Hematopoietic multipotent progenitor cell treated with erythropoietin and hydrocortisone succinate and interleukin-3 and kit ligand, for 4 days (in vitro differentiated cells): ENCODE measurements around the gene OR52N2.

ENCODE experiments used
- DNase-seq: peaks from one replicate; pipeline ENCODE4 v3.0.0-alpha.2; 2015

Gene OR52N2

DNA sequence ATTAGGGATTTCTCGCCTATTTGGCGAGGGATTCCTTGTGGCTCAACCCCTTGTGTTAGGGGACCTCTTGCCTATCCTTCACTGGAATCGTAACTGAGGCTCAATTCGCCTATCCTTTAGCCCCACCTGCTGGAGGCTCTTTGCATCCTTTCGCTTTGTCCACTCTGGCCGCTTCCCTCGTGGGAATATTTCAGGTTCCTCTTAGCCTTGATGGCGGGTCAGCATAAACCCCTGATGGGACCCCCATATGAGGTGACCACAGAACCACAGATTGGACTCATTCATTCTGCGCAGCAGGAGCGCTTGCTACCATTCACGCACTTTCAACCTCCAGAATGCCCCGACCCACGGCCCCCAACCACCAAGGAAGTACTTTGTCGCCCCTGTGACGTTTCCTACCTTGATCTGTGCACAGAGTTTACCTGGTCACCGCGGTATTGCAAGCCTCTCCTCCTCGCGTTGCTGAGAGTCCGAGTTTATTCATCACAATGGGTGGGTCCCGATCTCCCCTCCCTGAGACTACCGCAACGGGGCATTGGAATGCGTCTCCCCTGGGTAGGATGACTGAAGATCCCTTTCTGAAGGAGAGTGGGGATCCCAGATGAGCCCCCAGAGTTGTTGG is at the start of gene OR52N2:
OR52N2 (plus strand) TSS at position 425 of the 622 bp plus-strand sequence. CDS start 11,412 bp downstream, outside the sequence.
- peak; percentile 92 for DNase-seq

DNA sequence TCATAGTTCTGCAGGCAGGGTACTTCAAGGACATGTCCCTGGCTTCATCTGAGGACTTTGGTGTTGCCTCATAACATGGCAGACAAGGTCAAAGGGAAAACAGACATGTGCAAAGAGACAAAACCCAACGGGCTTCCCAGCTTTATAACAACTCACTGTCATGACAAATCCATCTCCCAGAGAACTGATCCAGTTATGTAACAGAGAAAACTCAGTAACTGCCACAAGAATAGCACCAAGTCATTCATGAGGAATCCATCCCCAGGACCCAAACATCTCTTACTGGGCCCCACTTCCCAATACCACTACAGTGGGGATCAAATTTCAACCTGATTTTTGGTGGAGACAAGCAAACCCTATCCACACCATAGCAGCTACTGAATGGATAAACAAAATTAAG is 41.7 kb upstream of the OR52N2 start:
- DNase-seq, result no peak

DNA sequence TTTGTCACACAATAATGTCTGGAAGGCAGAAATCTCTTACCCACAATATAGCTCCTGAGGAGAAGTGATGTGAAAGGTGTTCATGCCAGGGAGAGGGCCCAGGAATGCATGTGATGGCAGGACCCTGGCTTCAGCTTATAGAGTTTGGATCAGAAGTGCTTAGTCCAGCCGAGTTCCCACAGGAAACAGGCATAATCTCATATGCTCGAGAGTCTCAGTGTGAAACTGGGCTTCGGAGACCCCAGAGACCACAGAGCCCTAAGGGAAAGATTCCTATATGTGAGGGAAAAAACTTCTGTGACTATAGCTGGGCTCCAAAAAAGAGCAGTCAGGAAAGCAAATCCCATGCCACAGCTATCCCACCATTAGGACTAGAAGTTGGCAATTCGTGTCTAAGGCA is 25.5 kb upstream of the OR52N2 start, which contains the start of gene OR52N5:
OR52N5 (minus strand) TSS at position 101 of the 400 bp plus-strand sequence. CDS start 4,721 bp downstream, outside the sequence.
- no peak for DNase-seq

DNA sequence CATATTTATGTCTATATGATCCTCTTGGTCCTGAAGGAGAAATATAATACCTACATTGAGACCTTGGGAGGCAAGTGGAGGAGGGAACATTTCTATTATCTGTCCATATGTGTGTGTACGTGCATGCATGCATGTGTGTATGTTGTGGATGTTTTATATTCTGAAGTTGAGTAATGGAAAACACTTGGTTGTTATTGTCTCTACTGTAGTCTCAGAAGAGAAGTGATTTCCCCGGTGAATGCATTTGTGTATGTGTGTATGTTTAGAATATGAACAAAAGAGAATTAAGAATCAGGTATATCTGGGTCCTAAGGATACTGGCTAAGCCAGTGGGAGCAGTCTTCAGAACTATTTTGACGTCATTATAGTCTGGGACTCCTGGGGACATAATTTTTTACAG is 17.6 kb upstream of the OR52N2 start, which contains the start of gene OR52N1:
OR52N1 (minus strand) TSS at position 101 of the 400 bp plus-strand sequence. CDS start 2,449 bp downstream, outside the sequence.
- DNase-seq, result no peak

DNA sequence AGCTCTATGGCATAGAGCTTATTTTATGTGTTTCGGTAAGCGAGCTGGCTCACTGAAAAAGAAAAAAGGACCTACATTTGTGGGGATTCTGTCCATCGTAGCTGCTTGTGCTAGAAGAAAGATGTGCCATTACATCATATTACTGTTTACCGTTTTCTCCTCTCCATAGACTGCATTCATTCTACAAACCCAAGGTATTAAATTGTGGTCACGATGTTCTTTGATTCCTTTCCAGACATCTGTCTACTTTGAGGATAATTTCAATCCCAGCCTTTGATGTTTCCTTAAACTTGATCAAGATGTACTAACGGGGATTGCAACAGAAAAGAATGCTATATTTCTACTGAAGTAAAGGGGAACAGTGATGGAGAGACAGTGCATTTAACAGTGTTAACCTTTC is 12.2 kb upstream of the OR52N2 start:
- no peak for DNase-seq

DNA sequence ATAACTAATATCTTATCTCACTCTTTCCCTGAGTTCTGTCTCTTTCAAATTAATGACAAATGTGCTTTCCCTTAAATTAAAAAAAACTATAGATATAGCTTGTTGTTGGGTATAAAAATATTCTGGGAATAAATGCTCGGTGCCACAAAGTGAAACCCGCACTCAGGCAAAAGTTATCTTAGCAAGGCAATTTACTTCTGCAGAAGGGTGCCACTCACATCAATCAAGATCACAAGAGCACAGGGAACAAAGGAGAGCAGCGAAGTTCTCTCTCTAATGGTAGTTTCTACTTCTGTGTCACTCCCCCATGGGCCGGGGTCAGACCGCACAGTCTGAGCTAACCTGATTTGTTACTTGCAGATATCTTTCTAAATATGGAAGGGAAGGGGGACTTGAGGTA is 4.7 kb upstream of the OR52N2 start:
- no peak for DNase-seq

DNA sequence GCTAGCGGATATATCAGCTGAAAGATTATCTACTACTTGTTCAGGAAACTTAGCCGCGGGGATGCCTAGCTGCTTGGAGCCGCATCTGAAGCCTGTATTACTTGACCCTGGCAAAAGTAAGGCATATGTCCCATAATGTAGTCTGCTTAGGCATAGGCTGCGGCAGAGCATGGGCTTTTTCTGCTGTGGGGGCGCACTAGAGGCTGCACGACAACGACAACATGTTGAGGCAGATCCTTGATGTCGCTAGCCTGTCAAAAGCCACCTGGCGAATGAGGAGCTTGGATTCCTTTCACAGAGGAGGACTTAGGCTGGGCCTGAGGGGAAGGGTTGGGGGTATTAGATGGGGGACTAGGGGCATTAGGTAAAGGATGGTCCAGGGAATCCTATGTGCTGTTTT is 1.1 kb upstream of the OR52N2 start:
- peak; percentile 49 for DNase-seq

DNA sequence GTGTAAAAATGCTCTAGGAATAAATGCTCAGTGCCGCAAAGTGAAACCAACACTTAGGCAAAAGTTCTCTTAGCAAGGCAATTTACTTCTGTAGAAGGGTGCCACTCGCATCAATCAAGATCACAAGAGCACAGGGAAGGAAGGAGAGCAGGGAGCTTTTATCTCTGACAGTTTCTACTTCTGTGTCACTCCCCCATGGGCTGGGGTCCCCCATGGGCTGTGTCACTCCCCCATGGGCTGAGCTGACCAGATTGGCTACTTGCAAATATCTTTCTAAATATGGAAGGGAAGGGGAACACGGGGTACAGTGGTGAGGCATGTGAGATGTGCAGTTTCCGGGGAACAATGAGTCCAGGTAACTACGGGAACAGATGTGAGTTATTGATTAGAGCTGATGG is 397 bp downstream of the OR52N2 start:
- DNase-seq, result peak; percentile 54

DNA sequence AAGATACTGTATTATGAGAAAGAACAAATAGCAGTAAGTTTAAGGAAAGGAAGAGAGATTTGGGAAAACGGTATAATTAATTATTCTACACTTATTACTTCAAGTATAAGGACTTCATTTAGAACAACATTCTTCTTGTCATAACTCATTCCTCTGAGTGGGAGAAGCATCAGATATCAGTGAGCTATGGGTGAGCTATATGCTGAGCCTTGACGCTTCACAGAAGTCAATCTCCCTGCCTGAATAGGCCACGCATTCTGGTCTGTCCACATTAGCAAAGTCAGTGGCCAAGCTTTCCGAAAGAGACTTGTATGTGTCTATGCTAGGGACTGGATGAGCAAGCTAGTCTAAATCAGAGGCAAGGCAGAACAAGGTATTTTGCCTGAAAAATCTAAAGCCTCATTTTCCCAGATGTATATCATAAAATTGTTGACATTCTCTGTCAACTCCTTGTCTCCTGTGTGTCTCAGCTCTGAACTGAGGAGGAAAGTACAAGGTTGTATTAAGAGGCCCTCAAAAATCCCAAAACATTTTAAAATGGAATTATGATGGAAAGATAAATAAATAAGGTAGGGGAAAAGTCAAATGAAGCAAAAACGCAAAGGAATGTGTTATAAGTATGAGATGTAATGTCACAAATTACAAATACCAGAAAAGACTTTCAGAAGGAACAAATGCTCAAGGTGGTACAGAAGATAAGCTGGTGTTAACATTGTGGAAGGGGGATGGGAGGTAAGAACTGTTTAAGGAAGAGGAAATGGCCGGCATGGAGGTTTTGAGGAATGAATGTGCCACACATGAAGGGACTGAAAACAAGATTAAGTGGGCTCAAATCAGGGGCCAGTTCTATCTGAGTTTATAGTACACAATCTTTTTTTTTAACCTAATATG is 1.4 kb downstream of the OR52N2 start:
- DNase-seq, result peak; percentile 93

DNA sequence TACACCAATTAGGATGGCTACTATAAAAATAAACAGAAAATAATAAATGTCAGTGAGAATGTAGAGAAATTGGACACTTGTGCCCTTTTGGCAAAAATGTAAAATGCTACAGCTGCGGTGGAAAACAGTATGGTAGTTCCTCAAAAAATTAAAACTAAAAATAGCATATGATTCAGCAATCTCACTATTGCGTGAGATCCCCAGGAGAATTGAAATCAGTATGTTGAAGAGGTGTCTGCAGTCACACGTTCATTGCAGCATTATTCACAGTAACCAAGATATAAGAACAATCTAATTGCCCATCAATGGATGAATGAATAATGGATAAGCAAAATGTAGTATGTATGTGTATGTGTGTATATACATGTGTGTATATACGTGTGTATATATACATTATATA is 6.8 kb downstream of the OR52N2 start:
- DNase-seq, result peak; percentile 84

DNA sequence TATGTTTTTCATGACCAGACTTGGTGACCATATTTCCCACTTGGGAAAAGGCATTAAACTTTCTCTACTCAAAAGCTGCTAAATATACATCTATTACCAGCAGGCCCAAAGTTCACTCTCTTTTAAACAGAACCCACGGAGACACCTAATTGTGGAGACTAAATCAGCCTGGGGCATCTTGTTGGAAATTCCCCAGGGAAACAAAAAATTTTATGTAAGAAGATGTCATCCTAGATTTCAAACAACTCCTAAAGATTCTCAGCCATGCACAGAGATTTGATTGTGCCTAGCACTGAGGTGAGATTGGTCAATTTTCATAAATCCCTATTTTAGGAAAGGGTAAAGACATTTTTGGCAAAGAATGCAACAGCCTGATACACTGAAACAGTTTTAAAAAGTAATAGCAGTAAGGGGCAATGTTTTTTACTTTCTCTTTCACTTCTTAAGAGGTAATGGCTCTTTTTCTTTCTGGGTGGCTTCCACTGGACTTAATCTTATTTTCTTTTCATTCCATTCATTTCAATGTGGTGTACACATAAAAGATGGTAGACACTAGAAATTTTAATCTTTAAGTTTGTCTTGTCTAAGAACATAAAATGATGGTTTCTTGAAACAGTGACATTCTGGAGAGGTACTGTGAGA is 9.6 kb downstream of the OR52N2 start:
- no peak for DNase-seq

DNA sequence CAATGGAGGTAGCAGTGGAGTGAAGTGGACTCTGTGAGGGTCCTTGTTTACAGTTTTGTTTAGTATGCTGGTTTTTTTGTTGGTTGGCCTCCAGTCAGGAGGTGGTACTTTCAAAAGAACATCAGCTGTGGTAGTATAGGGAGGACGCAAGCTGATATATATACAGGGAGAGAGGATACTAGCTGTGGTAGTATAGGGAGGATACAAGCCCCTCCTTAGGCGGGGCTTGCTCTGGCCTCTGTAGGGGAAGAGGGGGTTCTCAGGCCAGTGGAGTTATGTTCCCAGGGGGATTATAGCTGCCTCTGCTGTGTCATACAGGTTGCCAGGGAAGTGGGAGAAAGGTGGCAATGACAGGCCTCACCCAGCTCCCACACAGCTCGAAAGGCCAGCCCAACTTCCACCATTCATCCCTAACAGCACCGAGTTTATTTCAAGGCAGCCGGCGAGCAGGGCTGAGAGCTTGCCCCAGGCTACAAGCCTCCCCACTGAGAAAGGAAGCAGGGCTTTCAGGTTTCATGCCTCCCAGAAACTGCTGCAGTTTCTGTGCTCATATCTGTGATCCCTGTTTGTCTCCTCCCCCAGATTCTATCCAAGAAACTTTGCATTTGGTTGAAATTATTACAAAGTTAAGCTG is 22.6 kb downstream of the OR52N2 start:
- no peak for DNase-seq

DNA sequence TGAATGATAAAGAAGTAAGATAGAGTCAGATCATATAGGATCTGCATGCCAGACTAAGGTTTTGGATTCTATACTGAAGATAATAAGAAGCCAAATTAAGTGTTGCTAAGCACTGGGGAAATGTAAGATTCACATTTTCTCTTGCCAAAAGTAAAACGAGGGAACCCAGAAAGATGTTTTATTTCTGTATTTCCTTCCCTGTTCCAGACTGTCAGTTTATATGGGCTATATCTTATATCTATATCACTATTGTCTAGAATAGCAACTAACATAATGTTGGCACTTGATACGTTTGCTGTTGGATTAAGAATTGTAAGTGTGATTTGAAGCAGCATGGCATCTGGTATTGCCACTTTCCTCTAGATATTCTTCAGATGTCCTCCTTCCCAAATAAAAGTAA is 24.7 kb downstream of the OR52N2 start:
- no peak for DNase-seq

DNA sequence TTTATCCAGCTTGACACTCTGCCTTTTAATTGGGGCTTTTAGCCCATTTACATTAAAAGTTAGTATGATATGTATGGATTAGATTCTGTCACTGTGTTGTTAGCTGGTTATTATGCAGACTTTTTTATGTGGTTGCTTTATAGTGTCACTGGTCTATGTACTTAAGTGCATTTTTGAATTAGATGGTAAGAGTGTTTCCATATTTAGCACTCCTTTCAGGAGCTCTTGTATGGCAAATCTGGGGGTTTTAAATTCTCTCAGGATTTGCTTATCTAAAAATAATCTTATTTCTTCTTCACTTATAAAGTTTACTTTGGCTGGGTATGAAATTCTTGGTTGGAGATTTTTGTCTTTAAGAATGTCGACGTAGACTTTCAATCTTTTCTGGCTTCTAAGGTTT is 29.0 kb downstream of the OR52N2 start:
- DNase-seq, result no peak

DNA sequence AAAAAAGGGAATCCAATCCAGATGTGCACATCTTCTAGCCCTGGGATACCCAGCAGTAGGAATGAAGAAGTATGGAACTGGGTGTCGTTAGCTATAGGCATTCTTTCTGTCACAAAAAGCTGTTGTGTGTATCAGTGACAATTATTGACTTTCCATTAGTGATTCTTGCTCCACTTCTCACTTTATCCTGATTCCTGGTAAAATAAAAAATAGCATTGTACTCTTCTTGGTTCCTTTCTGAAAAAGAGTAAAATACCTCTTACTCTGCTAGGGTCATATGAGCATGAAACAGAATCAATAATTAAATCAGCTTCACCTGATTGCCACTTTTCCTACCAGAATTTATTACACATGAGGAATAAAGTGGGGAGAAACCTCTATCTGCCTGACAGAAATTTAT is 33.1 kb downstream of the OR52N2 start, which contains the start of gene OR52E6:
OR52E6 (minus strand) TSS at position 101 of the 400 bp plus-strand sequence; CDS start at position 101, 0 bp downstream.
- no peak for DNase-seq

DNA sequence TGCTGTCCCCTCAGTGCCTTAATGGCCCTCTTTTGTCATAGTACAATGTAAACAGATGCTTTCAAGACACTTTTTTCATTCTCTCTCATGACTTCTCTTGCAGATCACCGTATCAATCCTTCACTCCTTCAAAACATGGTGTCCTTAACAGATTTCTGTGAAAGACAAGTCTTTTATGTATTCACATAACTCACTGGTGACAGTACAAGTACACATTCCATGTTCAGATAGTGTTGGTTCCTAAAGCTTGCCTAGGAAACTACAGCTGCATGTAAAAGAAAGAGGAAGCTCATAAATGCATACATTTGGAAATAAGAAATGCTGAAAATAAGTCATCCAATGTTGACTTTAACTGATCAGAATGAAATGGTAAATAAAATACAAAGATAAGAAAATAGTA is 38.0 kb downstream of the OR52N2 start:
- DNase-seq, result peak; percentile 39

DNA sequence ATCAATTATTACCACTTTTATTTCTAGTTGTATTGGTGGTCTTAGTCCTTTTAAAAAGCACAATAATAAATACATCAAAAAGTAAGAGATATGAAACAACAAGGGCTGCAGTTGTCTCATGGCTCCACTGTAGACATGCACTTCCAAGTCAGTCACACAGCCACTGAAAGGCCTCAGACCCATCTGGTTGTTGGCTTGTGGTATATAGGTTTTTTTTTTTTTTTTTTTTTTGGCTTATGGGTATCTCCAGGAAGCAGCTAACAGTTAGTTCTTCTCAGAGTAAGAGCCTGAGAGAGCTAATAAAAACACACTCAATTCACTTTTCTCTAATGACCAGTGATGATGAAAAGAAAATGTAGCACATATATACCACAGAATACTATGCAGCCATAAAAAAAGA is 39.0 kb downstream of the OR52N2 start:
- DNase-seq, result peak; percentile 84

DNA sequence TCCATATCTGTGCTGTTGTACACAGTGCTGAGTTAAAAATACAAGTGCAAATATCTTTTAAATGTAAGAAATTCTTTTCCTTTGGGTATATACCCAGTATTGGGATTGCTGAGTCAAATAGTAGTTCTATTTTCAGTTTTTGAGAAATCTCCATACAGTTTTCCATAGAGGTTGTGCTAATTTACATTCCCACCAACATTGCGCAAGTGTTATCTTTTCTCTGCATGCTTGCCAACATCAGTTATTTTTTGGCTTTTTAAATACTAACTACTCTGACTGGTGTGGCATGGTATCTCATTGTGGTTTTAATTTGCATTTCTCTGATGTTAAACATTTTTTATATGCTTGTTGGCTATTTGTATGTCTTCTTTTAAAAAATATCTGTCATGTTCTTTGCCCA is 42.3 kb downstream of the OR52N2 start:
- DNase-seq, result peak; percentile 26

DNA sequence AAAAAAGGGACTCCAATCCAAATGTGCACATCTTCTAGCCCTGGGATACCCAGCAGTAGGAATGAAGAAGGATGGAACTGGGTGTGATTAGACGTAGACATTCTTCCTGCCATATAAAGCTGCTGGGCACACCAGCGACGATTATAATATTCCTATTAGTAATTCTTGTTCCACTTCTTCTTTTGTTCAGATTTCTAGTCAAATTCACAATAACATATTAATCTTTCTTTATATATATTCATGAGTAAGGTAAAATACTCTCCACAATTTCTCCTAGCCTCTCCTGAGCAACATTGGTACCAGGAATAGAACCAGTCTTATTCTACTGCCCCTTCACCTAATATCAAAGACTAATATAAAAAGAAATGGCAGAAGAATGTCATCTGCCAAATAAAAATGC is 48.9 kb downstream of the OR52N2 start, which contains the start of gene OR52E8:
OR52E8 (minus strand) TSS at position 101 of the 400 bp plus-strand sequence; CDS start at position 101, 0 bp downstream.
- DNase-seq, result no peak

DNA sequence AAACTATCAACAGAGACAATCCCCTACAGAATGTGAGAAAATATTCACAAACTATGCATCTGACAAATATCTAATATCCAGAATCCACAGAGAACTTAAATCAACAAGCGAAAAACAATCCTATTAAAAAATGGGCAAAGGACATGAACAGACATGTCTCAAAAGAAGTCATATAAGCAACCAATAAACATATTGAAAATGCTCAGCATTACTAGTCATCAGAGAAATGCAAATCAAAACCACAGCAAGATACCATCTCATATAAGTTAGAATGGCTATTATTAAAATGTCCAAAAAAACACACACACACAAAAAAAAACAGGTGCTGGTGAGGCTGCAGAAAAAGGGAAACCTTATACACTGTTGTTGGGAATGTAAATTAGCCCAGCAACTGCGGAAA is 57.1 kb downstream of the OR52N2 start:
- DNase-seq, result no peak
